NCI-H1105 (cell line): Measurements from ENCODE around the gene UNC45B.
"Not testable (repeated sequence)": the region's sequence is repeated elsewhere in the genome, so short reads cannot be mapped to it uniquely, and the experiment has no call there.

Experiments
- DNase-seq: peaks from one replicate; lab custom pipeline; 2025; lab: John Stamatoyannopoulos, UW

UNC45B gene

DNA sequence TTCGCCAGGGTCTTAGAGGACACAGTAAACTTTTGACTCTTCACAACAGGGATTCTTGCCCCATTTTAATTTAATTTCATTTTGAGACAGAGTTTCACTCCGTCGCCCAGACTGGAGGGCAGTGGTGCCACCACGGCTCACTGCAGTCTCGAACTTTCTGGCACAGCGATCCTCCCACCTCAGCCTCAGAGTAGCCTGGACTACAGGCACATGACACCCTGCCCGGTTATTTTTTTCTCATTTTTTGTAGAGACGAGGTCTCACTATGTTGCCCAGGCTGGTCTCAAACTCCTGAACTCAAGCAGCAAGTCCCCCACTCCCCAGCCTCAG is 5.2 kb upstream of the UNC45B start:
- DNase-seq = no peak

DNA sequence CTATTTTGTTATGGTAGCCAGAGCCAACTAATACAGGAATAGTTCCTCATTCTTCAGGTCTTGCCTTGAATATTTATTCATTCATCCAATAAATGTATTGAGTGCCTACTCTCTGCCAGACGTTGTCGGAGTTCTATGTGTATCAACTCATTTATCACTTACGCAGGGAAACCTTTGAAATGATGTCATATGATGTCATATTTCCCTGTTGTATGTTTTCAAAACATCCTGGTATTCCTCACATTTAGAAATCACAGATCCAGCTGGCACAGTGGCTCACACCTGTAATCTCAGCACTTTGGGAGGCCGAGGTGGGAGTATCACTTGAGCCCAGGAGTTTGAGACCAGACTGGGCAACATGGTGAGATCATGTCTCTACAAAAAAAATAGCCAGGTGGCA is 2.8 kb upstream of the UNC45B start:
- DNase-seq = no peak

DNA sequence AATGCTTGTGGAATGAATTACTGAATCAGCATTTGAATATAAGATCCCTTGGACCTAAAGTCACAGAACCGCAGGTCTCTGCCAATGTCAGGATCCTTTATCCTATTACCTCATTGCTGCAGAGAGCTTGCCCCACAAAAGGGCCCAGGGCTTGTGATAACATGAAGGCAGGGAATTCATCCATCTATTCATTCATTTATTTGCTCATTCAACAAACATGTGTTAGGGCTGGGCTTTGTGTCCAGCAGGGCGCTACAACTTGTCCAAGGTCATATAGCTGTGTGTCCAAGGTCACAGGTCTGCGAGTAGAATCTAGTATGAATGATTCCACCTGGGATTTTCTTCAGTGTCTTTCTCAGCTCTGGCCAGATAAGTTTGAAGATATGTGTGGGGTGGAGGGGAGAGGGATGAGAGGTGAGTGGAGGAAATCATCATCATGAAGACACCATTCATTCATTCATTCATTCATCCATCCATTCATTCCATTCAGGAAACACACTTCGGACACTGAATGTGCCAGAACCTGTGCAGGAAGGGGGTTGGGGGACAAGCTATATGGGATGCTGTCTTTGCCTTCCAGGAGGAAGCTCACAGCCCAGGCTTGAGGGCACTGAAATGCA is 1.3 kb upstream of the UNC45B start:
- DNase-seq = no peak

DNA sequence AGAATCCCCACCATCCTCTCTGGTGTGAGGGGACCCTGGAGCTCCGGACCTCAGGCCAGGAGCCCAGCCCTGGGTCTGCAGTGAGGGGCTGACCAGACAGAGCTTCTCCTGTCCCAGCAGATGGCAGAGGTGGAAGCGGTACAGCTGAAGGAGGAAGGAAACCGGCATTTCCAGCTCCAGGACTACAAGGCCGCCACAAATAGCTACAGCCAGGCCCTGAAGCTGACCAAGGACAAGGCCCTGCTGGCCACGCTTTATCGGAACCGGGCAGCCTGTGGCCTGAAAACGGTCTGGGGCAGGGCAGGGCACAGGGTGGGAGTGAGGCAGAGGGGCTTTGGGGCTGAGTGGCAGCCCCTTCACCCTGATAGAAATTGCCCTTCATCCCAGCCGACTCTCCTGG is 527 bp downstream of the UNC45B start:
- DNase-seq = no peak

DNA sequence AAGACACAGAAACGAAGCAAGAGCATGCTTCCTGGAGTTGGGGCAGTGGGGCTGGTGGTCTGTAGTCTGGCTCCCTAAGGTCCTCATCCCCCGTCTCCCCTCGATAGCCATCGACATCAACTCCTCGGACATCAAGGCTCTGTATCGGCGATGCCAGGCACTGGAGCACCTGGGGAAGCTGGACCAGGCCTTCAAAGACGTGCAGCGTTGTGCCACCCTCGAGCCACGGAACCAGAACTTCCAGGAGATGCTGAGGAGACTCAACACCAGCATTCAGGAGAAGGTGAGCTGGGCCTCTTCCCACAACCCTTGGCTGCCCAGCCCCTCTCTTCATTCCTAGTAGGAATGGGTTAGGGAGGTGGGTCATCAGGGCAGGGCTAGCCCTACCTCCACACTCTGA is 2.3 kb downstream of the UNC45B start:
- DNase-seq = no peak

DNA sequence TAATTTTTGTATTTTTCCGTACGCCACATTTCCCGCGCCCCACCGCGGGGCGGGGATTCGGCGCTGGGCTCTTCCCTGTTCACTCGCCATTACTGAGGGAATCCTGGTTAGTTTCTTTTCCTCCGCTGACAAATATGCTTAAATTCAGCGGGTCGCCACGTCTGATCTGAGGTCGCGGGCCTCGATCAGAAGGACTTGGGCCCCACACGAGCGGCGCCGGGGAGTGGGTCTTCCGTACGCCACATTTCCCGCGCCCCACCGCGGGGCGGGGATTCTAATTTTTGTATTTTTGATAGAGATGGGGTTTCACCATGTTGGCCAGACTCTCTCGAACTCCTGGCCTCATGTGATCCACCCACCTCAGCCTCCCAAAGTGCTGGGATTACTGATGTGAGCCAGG is 3.5 kb downstream of the UNC45B start:
- DNase-seq = not testable (repeated sequence)

DNA sequence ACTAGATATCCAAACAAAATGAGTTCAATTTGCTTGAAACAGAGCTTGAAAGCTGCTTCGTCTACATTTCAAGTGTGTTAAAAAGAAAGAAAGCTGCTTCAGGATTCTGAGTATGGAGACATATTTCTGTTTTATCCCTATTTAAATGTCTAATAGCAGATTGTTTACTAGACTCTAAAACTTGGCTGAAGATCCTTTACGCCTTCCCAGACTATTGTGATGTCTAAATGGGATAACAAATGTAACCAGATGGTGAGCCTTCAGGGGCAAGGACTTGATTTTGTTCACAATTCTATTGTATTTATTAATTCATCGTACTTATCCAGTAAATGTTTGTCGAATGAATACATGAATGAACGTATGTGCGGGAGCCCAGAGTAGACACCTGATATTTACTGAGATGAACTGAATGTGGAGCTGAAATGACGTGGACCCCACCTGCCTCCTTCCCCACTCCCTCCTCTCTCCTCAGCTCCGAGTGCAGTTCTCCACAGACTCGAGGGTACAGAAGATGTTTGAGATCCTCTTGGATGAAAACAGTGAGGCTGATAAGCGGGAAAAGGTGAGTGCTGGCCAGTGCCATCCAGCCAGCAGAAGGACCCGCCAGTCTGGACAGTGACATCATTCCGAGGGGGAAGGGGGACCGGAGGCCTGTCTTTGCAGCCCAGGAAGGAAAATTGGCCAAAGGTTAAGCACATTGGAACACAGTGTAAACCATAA is 5.0 kb downstream of the UNC45B start:
- DNase-seq = no peak

DNA sequence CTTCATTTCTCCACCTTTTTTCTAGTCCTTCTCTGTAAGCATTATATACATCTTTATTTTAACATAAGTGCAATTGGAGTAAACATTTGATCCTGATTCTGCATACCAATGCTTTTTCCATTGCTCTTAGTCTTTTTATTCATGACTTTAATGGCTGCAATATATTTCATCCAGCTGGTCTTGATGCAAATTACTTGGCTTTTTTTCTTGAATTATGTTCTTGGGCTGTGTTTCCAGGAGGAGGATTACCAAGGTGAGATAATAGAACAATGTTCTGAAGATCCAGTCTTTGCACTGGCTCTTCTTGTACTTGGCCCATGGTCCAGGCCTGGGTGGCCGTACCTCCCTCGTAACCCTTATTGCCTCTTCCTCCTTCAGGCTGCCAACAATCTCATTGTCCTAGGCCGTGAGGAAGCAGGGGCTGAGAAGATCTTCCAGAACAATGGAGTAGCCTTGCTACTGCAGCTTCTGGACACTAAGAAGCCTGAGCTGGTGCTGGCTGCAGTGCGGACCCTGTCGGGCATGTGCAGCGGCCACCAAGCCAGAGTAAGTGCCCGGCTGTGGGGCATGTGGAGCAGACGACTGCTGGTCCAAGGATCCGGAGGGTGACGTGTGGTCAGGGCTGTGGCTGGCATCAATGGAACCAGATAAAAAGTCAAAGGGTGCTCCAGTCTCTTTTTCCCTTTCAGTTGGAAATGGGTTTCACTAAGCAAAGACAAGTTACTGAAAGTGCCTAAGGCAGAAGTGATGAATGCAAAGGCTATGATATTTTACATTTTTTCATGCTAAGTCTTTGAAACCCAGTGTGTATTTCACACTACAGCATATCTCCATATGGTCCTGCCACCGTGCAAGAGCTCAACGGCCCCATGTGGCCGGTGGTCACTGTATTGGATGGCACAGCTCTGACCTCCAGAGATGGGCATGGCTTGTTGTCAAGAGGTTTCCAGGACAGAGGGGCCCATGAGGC is 6.9 kb downstream of the UNC45B start:
- no peak for DNase-seq

DNA sequence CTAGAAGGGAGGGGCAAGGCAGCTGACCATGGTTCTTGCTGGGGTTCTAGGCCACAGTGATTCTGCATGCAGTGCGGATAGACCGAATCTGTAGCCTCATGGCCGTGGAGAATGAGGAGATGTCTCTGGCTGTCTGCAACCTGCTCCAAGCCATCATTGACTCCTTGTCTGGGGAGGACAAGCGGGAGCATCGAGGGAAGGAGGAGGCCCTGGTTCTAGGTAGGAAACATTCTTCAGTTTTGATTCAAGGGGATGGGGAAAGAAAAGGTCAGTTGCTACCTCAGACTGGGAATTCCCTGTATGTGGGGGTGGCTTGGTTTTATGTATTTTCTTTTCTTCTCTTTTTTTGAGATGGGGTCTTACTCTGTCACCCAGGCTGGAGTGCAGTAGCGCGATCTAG is 7.6 kb downstream of the UNC45B start:
- no peak for DNase-seq

DNA sequence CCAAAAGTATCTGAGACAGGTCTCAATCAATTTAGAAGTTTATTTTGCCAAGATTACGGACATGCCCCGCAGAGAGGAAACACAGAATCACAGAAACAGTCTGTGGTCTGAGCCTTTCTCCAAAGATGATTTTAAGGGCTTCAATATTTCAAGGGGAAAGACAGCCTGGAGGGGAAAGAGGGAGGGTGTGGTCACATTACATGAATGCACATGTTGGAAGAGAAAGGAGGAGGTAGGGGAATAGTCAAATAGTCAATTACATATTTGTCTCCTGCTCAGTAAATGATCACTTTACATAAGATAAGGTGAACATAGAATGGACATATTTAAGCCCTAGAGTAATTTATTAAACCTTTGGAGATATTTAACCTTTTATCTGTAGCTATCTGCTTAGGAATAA is 12.3 kb downstream of the UNC45B start:
- no peak for DNase-seq

DNA sequence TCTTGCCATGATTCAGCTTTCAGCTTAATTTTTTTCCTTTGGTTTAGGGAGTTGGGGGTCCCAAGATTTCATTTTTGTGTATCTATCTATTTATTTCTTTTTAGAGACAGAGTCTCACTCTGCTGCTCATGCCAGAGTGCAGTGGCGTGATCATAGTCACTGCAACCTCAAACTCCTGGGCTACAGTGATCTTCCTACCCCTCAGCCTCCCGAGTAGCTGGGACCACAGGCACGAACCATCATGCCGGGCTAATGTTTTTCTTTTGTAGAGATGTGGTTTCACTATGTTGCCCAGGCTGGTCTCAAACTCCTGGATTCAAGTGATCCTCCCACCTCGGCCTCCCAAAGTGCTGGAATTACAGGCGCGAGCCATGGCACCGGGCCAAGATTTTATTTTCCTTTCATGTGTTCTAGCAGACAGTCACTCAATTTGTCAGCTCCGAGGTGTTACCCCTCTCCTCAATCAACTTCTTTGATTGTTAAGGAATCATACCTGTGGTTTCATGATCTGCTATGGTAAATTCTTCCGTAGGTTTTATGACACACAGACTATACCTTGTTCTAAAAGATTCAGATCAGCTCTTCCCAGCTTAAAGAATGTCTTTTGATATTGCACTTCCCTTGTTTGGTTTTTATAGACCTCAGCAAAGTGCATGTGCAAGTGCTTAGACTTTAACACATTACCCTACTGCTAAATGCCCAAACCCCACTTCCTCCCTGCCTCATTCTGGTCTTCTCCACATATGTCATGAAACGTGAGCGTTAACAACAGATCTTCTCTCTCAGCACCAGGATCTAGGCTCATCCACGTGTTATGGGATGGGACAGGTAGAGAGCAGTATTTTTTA is 13.0 kb downstream of the UNC45B start:
- DNase-seq = no peak

DNA sequence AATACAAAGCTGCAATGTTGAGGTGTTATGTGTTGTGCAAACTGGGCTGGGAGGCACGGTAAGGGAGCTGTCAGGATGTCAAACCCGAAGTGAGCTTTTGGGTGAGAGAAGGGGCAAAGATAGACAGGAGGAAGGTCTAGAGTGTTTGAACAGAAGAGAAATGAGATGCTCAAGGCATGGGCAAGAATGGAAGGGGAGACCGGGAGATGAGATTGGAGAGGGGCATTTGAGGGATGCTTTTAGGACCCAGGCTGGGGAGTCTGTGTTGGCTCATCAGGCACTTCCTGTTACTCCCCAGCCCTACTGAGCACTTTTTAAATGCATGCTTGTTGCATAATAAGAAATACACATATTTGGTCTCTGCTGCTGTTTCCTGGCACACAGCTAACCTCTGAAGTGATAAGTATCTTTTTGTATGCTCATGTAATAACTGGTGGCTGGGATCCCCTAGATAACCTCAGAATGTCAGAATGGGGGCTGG is 13.7 kb downstream of the UNC45B start:
- DNase-seq = no peak

DNA sequence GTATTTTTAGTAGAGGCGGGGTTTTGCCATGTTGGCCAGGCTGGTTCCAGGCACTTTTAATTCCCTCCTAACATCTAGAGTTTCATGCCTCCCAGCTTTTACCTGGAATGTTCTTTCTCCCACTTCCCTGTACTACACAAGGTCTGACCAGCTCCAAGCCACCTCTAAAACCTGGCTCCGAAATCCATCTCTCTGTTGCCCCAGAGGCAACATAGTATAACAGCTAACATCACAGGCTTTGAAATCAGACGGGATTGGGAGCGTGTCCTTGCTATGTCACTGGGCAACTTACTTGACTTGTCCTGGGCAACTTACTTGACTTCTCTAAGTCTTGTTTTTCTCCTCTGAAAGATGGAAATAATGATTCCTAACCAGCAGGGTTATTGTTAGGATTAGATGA is 15.1 kb downstream of the UNC45B start:
- DNase-seq = no peak

DNA sequence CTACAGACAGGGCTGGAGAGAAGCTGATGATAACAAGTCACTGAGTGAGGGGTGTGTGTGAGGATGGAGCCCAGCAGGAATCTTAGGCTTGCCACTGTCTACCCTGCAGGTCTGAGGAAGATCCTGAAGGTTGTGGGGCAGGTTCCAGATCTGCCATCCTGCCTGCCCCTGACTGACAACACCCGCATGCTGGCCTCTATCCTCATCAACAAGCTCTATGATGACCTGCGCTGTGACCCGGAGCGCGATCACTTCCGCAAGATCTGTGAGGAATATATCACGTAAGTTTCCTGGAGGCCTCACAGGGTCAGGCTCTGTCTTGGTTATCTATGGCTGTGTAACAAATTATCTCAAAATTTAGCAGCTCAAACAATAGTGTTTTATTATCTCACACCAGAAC is 16.3 kb downstream of the UNC45B start:
- no peak for DNase-seq

DNA sequence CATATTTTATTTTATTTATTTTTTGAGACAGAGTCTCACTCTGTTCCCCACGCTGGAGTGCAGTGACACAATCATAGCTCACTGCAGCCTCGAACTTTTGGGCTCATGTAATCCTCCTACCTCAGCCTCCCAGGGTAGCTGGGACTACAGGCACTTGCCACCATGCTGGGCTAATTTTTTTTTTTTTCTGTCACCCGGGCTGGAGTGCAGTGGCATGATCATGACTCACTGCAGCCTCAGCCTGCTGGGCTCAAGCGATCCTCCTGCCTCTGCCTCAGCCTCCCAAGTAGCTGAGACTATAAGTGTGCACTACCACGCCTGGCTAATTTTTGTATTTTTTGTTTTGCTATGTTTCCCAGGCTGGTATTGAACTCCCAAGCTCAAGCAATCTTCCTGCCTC is 17.1 kb downstream of the UNC45B start:
- no peak for DNase-seq

DNA sequence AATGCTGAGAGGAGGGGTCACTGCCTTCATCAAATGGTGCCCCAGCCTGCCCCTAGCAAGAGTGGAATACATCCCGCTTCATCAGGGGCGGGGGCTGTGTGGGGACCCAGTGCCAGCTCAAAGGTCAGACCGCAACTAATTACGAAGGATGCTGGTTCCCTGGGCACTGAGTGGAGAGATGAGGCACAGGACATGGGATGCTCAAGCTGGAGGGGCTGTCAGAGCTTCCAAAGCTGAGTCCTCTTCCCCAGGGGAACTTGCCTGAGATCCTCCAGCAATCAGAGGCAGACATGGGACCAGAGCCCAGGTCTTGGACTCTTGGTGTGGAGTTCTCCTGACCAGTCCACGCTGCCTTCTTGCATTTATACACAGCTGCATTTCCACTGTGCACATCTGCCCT is 18.9 kb downstream of the UNC45B start:
- DNase-seq = no peak

DNA sequence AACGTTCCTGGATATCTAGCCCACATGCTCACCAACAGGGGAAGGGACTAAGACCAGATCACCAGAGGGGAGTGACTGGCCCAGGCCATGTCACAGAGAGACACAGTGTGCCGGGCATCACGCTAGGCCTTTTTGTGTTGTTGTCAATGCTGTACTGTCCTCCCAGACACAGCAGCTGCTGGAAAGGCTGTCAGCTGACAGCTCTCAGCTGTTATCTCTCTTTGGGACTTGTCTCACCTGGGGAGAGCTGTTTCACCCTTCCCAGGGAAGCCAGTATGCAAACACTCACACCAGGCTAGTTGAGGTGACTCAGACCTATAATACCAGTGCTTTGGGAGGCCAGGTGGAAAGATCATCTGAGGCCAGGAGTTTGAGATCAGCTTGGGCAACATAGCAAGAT is 19.4 kb downstream of the UNC45B start:
- no peak for DNase-seq

DNA sequence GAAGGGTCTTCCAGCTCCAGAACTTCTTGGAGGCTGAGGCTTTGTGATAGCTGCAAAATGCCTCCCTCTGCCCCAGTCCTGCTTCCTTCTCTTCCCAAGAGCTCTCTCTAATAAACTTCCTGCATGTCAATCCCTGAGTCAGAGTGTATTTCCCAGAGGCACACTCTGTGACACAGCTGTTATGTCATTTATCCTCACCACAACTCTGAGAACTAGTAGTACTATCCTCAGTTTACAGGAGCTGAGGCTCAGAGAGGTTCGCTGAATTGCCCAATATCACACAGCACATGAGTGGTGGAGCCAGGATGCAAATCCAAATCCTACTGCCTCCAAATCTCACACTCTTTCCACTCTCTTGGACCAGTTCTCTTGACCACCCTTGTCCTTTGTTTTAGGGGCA is 20.0 kb downstream of the UNC45B start:
- no peak for DNase-seq

DNA sequence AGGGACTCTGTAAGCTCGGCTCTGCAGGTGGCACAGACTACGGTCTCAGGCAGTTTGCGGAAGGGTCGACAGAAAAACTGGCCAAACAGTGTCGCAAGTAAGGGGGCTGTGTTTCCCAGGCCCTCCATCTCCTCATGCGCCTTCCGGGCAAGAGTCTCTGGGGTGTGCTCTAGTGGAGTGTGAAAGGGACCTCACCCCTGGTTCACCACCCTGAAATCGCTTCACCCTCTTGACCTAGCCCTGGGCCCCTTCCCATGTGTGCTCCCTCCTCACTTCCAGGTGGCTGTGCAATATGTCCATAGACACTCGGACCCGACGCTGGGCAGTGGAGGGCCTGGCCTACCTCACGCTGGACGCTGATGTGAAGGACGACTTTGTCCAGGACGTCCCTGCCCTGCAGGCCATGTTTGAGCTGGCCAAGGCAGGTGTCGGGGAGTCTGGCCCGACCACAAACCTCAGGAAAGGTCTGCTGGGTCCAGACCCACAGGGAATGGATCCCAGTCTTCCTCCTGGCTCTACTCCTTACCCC is 22.3 kb downstream of the UNC45B start:
- DNase-seq = no peak

DNA sequence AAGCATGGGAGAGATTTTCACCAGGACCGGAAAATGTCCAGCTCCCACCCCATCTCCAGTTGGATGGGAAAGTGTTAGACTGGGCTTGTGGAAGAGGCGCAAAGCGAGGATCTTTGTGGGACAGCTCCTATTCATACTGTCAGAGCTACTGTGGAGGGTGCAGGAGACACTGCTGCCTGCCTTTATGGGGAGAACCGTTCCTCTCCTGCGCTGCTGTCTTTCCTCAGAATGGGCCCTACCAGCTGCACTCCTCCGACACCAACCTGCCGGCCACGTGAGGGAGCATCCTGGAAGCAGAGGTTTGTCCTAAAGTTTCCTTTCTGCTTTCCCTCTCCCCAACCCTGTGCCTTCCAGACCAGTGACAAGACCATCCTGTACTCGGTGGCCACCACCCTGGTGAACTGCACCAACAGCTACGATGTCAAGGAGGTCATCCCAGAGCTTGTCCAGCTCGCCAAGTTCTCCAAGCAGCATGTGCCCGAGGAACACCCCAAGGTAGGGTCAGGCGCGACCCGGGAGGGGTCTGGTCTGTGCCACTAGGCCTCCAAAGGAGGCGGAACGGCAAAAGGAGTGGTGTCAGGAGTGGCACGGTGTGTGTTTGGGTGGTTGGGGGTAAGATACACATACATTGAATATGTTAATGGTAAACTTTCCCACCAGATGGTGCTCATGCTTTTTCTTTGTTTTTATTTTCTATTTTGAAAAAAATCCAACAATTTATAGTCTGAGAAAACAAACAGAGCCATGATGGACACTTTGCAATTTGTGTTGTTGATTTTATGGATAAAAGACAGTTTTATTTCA is 23.6 kb downstream of the UNC45B start:
- no peak for DNase-seq

DNA sequence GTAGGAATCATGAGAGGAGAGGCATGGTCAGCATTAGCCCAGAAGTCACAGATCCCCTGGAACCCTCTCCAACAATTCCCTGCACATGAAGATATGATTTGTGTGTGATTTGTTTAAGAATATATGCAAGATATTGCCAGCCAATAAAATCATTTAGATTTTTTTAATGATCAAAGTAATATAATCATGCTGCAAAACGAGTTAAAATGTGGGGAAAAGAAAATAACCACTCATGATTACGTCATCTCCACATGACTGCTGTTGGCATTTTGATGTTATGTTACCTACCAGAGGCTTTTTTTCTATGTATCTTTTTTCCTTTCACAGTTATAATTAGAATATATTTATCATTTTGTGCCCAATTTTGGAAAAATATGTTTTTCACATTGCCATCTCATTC is 24.2 kb downstream of the UNC45B start:
- no peak for DNase-seq
